Left colon (tissue), 2 donors: Measurements from ENCODE around the gene WNK1. TPM values are rescaled to one million over a fixed set of nuclear protein-coding genes. Genes with fewer than 3 reads are reported as not detected.
"Not testable (repeated sequence)": the region's sequence is repeated elsewhere in the genome, so short reads cannot be mapped to it uniquely, and the experiment has no call there.

Experiments
- ATAC-seq: fragments of 200-7000 bp; cut with Tn5 transposase; one replicate; pipeline ENCODE4 v1.9.1; 2020; ENCODE audit warnings: mild to moderate bottlenecking, moderate library complexity
- DNase-seq, 2 donors: peaks; one replicate each; pipeline ENCODE4 v3.0.0-alpha.2; 2020
- intact Hi-C, 2 donors: fragments of 100-400 bp; cut with DNase I in 1 of 2; cut with micrococcal nuclease in 1 of 2; formaldehyde crosslinking; loops; one replicate each; pipeline versions ENCODE4 v1.11.2 to v1.14.0; 2022; cut with DNase I, micrococcal nuclease
- total RNA-seq, 2 donors: library from RNA; stranded (reverse); fragmentation: NEBNext Ultra II Directional; extraction: Animal tissue kit (Norgen Biotek cat#: 25700); gene quantifications; one replicate each; pipeline ENCODE4 v1.2.1, GENCODE V29; 2021
- donor health status: DM: no; HTN: no; CAD: no.
- donor health status: DM: yes; HTN: yes; CAD: no.

Gene WNK1
- total RNA-seq, 2 donors from 2014 or later: 84.0 to 95.2 TPM

GRCh38 chr12:774051-774614 is 21.8 kb downstream of the WNK1 start:
- intact Hi-C loops: no loop called here
- ATAC-seq: no peak
- no peak for DNase-seq

GRCh38 chr12:775973-776771 is 23.8 kb downstream of the WNK1 start:
- intact Hi-C loops, DNase-seq, ATAC-seq: not testable (repeated sequence)

DNA sequence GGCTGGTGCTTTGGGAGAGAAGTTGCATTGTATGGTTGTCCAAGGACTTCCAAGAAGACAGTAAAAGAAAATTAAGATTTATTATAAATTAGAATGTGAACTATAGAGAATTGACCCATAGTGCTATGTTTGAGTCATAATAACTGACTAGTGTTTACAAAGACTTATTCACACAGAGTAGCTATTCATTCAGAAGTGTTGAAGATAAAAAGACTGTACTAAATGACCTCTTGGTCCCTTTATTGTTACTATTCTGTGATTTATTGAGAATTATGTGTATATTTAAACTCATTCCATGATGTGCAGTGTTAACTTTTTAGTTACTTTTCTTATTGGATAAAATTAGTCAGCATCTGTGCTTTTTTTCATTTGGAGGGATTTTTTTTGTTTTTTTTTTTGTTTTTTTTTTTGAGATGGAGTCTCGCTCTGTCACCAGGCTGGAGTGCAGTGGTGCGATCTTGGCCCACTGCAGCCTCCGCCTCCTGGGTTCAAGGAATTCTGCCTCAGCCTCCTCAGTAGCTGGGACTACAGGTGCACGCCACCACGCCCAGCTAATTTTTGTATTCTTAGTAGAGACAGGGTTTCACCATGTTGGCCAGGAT is 24.5 kb downstream of the WNK1 start:
- ATAC-seq, DNase-seq, intact Hi-C loops: not testable (repeated sequence)

GRCh38 chr12:777550-778047 is 25.2 kb downstream of the WNK1 start:
- peak; percentile 20 for ATAC-seq
- no peak for DNase-seq
- intact Hi-C loops: no loop called here

DNA sequence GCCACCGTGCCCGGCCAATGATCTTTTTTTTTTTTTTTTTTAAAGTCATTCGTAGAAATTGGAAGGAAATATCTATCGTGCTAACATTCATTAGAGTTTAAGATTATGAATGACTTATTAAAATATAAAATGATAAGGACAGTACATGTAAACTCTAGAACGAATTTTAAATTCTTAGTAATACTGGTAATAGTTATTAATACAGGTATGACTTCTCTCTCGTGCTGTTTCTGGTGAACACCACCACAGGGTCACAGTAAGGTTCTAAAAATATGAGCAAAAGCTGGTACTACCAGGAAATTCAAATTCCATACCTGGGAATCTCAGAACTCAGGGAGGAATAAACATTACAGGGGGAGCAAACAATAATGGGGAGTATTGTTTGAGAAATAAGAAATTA is 26.2 kb downstream of the WNK1 start:
- ATAC-seq (no peak), DNase-seq (no peak)
- intact Hi-C loops: no loop called here

DNA sequence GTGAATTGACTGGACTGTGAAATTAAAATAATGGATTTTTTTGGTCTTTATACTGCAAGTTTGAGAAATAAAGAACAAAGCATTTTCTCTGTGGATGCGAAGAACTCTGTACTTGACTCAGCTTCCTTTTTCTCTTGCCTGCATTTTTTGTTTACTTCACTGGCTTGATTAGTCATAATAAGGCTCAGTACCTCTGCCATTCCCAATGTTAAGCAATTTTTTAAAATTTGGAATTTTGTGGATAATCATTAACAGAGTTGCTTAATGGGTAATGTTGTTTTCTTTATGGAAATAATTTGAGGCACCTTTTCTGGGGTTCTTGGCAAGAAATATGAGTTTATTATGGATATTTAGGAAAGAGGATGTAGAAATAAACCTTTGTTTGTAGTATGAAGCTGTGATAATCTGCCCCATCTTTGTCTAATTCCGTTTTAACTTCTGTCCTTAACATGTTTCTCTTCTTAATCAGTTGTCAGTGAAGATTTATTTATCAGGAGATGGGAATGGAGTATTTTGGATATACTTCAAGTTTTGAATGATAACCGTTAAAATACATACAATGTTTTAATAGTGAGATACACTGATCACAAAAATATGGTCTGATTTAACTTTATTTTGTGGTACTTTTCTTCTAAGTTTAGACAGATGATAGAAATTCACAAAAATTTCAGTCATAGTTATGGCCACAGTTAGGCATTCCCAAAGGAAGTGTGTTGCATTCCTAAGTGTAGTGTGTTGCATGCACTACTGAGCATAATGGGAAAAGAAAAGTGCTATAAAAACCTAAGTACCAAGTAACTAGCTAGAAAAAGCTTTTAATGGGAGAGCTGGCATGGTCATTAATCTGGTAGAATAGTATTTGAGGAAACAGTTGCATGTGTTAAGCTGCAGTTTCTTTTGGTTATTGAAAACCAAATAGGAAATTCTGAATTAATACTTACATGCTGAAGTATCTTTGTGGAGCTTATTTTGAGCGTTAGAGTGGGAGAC is 27.7 kb downstream of the WNK1 start:
- no peak for ATAC-seq
- intact Hi-C loops: no loop called here

GRCh38 chr12:780750-781379 is 28.5 kb downstream of the WNK1 start:
- ATAC-seq (no peak), DNase-seq (no peak)
- intact Hi-C loops: no loop called here

More for the DNA sequence above, 27.7 kb downstream of the WNK1 start:
- no peak for DNase-seq

- intact Hi-C loops: no loop called here
- DNase-seq (no peak), ATAC-seq (no peak)
These were observed 33.3 kb downstream of the WNK1 start for GRCh38 chr12:785706-786105.

DNA sequence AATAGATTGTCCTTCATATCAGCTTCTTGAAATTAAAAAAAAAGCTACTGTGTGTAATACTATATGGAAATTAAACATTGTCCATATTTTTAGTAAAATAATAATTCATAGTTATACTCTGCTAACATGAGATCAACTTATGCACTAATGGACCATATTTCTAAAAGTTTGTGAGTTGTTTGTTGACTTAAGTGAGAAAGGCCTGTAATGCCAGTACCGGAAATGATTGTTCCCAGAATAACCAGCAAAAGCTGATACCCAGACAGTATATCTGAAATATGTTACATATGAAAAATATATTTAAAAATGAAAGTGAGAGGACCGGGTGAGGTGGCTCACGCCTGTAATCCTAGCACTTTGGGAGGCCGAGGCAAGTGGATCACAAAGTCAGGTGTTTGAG is 35.9 kb downstream of the WNK1 start:
- DNase-seq (no peak), ATAC-seq (no peak)
- intact Hi-C loops: no loop called here

GRCh38 chr12:788762-789161 is 36.4 kb downstream of the WNK1 start:
- intact Hi-C loops, DNase-seq, ATAC-seq: not testable (repeated sequence)

DNA sequence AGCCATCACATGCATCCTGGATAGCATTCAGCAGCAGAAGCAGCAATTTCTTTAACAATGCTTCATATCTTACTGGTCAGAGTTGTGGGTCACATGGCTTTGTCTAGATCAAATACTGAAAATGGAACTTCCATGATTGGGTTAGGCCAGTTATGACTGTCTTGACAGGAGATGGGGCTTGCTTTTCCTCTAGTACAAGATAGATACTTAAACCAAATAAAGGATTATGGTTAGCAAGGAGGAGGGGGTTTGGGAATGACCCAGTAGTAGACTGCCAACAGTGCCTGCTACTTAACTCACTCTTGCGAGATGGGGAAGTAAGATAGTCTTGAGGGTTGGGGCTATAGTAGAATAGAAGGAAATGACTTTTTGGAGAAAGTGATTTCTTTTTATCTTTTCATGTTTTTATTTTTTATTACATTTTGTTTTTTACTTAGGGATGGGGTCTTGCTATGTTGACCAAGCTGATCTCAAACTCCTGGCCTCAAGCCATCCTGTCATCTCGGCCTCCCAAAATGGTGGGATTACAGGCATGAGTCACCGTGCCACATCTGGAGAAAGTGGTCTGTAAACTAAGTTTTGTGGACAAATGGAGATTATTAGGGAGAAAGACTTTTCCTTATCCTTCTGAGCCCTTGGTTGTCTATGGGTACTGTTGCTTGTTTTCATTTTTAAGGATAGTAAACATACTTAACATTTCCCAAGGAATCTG is 37.6 kb downstream of the WNK1 start:
- ATAC-seq: no peak

GRCh38 chr12:790608-791007 is 38.2 kb downstream of the WNK1 start:
- DNase-seq: no peak
- intact Hi-C loops: no loop called here
- ATAC-seq: no peak

More for the DNA sequence above, 37.6 kb downstream of the WNK1 start:
- intact Hi-C loops: no loop called here
- DNase-seq: no peak

GRCh38 chr12:793037-793436 is 40.7 kb downstream of the WNK1 start:
- DNase-seq (no peak), ATAC-seq (no peak)
- intact Hi-C loops: no loop called here

- no peak for ATAC-seq
- no peak for DNase-seq
- intact Hi-C loops: no loop called here
These were observed 41.3 kb downstream of the WNK1 start for GRCh38 chr12:793711-794110.

- DNase-seq (no peak), ATAC-seq (no peak)
- intact Hi-C loops: no loop called here
These were observed 42.9 kb downstream of the WNK1 start for GRCh38 chr12:795305-795704.

- DNase-seq (no peak), ATAC-seq (no peak)
- intact Hi-C loops: no loop called here
These were observed 48.0 kb downstream of the WNK1 start for GRCh38 chr12:800401-800800.

GRCh38 chr12:802242-803120 is 50.1 kb downstream of the WNK1 start:
- ATAC-seq (peak; percentile 61), DNase-seq (no peak)
- intact Hi-C loops: no loop called here
